HG03135 (cell line): ENCODE measurements around the gene DIAPH2.
A peak's percentile ranks its signal among the peaks of the same experiment; 100 is the strongest.

ENCODE experiments used
- ATAC-seq: cut with Tn5 transposase; IDR thresholded peaks from one replicate; pipeline ENCODE4 v1.9.1; 2021; ENCODE audit warnings: mild to moderate bottlenecking, moderate library complexity; ENCODE audit not compliant: unreplicated experiment

The DIAPH2 gene

GRCh38 chrX:96684339-96685209 lies at the start of gene DIAPH2:
Gene DIAPH2 (plus strand): TSS chrX:96684842.
- ATAC-seq: peak; percentile 83

- ATAC-seq: no peak
Measured at GRCh38 chrX:96650023-96650422, 34.6 kb upstream of the DIAPH2 start.

GRCh38 chrX:96655947-96656623 lies 28.6 kb upstream of the DIAPH2 start:
- no peak for ATAC-seq

- ATAC-seq: no peak
Measured at GRCh38 chrX:96682516-96682915, 2.1 kb upstream of the DIAPH2 start.

- peak; percentile 10 for ATAC-seq
Measured at GRCh38 chrX:96683997-96684338, 674 bp upstream of the DIAPH2 start.

- ATAC-seq: peak; percentile 28
Measured at GRCh38 chrX:96685210-96686099, 813 bp downstream of the DIAPH2 start.

GRCh38 chrX:96687776-96688175 lies 3.1 kb downstream of the DIAPH2 start:
- ATAC-seq: no peak

GRCh38 chrX:96688789-96689188 lies 4.1 kb downstream of the DIAPH2 start:
- ATAC-seq: no peak

- ATAC-seq: no peak
Measured at GRCh38 chrX:96689991-96690390, 5.3 kb downstream of the DIAPH2 start.

- no peak for ATAC-seq
Measured at GRCh38 chrX:96692454-96692853, 7.8 kb downstream of the DIAPH2 start.

GRCh38 chrX:96692890-96693289 lies 8.2 kb downstream of the DIAPH2 start:
- no peak for ATAC-seq

- ATAC-seq: no peak
Measured at GRCh38 chrX:96693407-96693806, 8.8 kb downstream of the DIAPH2 start.

- no peak for ATAC-seq
Measured at GRCh38 chrX:96696462-96696861, 11.8 kb downstream of the DIAPH2 start.

GRCh38 chrX:96700625-96701024 lies 16.0 kb downstream of the DIAPH2 start:
- ATAC-seq: no peak

- no peak for ATAC-seq
Measured at GRCh38 chrX:96703379-96703778, 18.7 kb downstream of the DIAPH2 start.

- no peak for ATAC-seq
Measured at GRCh38 chrX:96703816-96704215, 19.2 kb downstream of the DIAPH2 start.

- ATAC-seq: no peak
Measured at GRCh38 chrX:96704629-96705028, 20.0 kb downstream of the DIAPH2 start.

- no peak for ATAC-seq
Measured at GRCh38 chrX:96705905-96706304, 21.3 kb downstream of the DIAPH2 start.

- no peak for ATAC-seq
Measured at GRCh38 chrX:96707804-96708203, 23.2 kb downstream of the DIAPH2 start.

GRCh38 chrX:96710031-96710430 lies 25.4 kb downstream of the DIAPH2 start:
- no peak for ATAC-seq

- ATAC-seq: no peak
Measured at GRCh38 chrX:96713303-96713702, 28.7 kb downstream of the DIAPH2 start.
